Left kidney (tissue), 2 donors: ENCODE data around the gene PCP4L1. TPM values are rescaled to one million over a fixed set of nuclear protein-coding genes. Genes with fewer than 3 reads are reported as not detected.
"Not testable (repeated sequence)": the region's sequence is repeated elsewhere in the genome, so short reads cannot be mapped to it uniquely, and the experiment has no call there.

Experiments used
- DNase-seq: peaks from one replicate; pipeline ENCODE4 v3.0.0-alpha.2; 2013
- polyA plus RNA-seq: library from polyadenylated mRNA; unstranded; fragments of 120-200 nt; gene quantifications from one replicate; pipeline ENCODE4 v1.2.1, GENCODE V29; 2013; ENCODE audit not compliant: insufficient read length

The PCP4L1 gene
- polyA plus RNA-seq, 1 donor = 1.2 TPM

GRCh38 chr1:161315841-161316674 is 57.5 kb downstream of the PCP4L1 start:
- not testable (repeated sequence) for DNase-seq

GRCh38 chr1:161324020-161324419 is 65.5 kb downstream of the PCP4L1 start:
- DNase-seq = no peak

- DNase-seq = no peak
Measured at GRCh38 chr1:161330346-161330745, 71.8 kb downstream of the PCP4L1 start.

DNA sequence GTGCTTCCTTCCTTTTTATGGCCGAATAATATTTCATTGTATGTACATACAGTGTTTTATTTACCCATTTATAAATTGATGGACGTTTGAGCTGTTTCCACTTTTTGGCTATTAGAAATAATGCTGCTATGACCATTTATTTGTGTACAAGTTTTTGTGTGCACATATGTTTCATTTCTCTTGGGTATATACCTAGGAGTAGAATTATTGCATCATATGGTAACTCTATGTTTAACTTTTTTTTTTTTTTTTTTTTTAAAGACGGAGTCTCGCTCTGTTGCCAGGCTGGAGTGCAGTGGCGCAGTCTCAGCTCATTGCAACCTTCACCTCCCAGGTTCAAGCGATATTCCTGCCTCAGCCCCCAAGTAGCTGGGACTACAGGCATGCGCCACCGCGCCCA is 74.6 kb downstream of the PCP4L1 start:
- DNase-seq = no peak

Other genes starting within 250 kb of the PCP4L1 start
- 97.2 TPM for gene F11R, start 237.6 kb upstream of the PCP4L1 start, polyA plus RNA-seq
- gene TSTD1, start 219.8 kb upstream of the PCP4L1 start, polyA plus RNA-seq = 44.4 TPM
- 67.9 TPM for gene USF1, start 212.8 kb upstream of the PCP4L1 start, polyA plus RNA-seq
- gene ARHGAP30, start 188.9 kb upstream of the PCP4L1 start, polyA plus RNA-seq = 2.2 TPM
- 4.0 TPM for gene NECTIN4, start 169.2 kb upstream of the PCP4L1 start, polyA plus RNA-seq
- gene KLHDC9, start 160.4 kb upstream of the PCP4L1 start, polyA plus RNA-seq = 15.0 TPM
- gene PFDN2, start 140.7 kb upstream of the PCP4L1 start, polyA plus RNA-seq = 61.2 TPM
- 50.5 TPM for gene NIT1, start 140.6 kb upstream of the PCP4L1 start, polyA plus RNA-seq
- gene DEDD, start 126.1 kb upstream of the PCP4L1 start, polyA plus RNA-seq = 57.2 TPM
- 142 TPM for gene UFC1, start 104.8 kb upstream of the PCP4L1 start, polyA plus RNA-seq
- 58.3 TPM for gene USP21, start 99.2 kb upstream of the PCP4L1 start, polyA plus RNA-seq
- gene PPOX, start 92.3 kb upstream of the PCP4L1 start, polyA plus RNA-seq = 46.6 TPM
- 36.8 TPM for gene B4GALT3, start 81.2 kb upstream of the PCP4L1 start, polyA plus RNA-seq
- 1.4 TPM for gene ADAMTS4, start 59.7 kb upstream of the PCP4L1 start, polyA plus RNA-seq
- 211 TPM for gene NDUFS2, start 56.4 kb upstream of the PCP4L1 start, polyA plus RNA-seq
- gene FCER1G, start 43.5 kb upstream of the PCP4L1 start, polyA plus RNA-seq = 10.8 TPM
- not detected for gene APOA2, start 35.1 kb upstream of the PCP4L1 start, polyA plus RNA-seq
- 14.4 TPM for gene TOMM40L, start 32.7 kb upstream of the PCP4L1 start, polyA plus RNA-seq
- 3.6 TPM for gene NR1I3, start 20.5 kb upstream of the PCP4L1 start, polyA plus RNA-seq
- gene MPZ, start 51.2 kb downstream of the PCP4L1 start, polyA plus RNA-seq = 3.5 TPM
- gene SDHC, start 55.6 kb downstream of the PCP4L1 start, polyA plus RNA-seq = 272 TPM
- 15.2 TPM for gene CFAP126, start 109.1 kb downstream of the PCP4L1 start, polyA plus RNA-seq
- gene FCGR2A, start 246.7 kb downstream of the PCP4L1 start, polyA plus RNA-seq = 5.3 TPM